Neutrophil (primary cell): ENCODE measurements around the gene WTAP.
"Not testable (repeated sequence)": the region's sequence is repeated elsewhere in the genome, so short reads cannot be mapped to it uniquely, and the experiment has no call there.

ENCODE experiments used
- H3K27ac ChIP-seq: fragments of 200-600 bp; sonication (generic); 2 replicates; pipeline ENCODE4 v1.5.1; 2016; ENCODE audit warnings: mild to moderate bottlenecking, moderate library complexity
- H3K27me3 ChIP-seq: fragments of 200-600 bp; sonication (generic); 2 replicates; pipeline ENCODE4 v1.6.0; 2016; ENCODE audit warnings: mild to moderate bottlenecking
- H3K36me3 ChIP-seq: fragments of 200-600 bp; sonication (generic); 2 replicates; pipeline ENCODE4 v1.5.1; 2017
- H3K4me1 ChIP-seq, 2 experiments: fragments of 200-600 bp in 1 of 2; sonication (generic) in 1 of 2; 1 replicate in 1 of 2; 2 replicates in 1 of 2; pipeline versions ENCODE4 v1.5.1 to v1.6.1; 2013 to 2016; ENCODE audit warnings: low read depth in 1 of 2, low read length in 1 of 2, mild to moderate bottlenecking in 1 of 2, moderate library complexity in 1 of 2; ENCODE audit not compliant: control insufficient read depth in 1 of 2, insufficient read depth in 1 of 2
- H3K4me3 ChIP-seq, 2 experiments: fragments of 200-600 bp in 1 of 2; sonication (generic) in 1 of 2; 1 replicate in 1 of 2; 2 replicates in 1 of 2; pipeline ENCODE4 v1.5.1; 2013 to 2016; ENCODE audit warnings: low read depth in 1 of 2, low read length in 1 of 2, mild to moderate bottlenecking in 1 of 2, moderate library complexity in 1 of 2
- H3K9me3 ChIP-seq: fragments of 200-600 bp; sonication (generic); 2 replicates; pipeline ENCODE4 v1.5.1; 2016
- TF ChIP-seq, protein P1 (sequence below): fragments of 200-600 bp; sonication (generic); IDR thresholded peaks from 2 replicates; pipeline ENCODE4 v1.5.1; 2016; ENCODE audit warnings: antibody characterized with exemption

The WTAP gene

DNA sequence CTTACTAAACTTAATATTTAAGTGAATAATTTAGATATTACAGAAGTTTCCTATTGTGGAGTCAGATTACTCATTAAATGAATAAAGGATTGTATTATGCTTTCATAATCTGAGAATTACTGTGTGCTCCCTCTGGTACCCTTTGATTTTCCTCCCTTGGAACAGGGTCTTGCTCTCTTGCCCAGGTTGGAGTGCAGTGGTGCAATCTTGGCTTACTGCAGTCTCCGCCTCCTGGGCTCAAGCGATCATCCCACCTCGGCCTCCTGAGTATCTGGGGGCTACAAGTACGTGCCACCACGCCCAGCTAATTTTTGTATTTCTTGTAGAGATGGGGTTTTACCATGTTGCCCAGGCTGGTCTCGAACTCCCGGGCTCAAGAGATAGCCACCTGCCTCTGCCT, 9.6 kb downstream of the WTAP start:
- Histone ChIP-seq H3K4me3 (no peak overlapping the region), H3K9me3 (no peaks in the 10 kb centered on the region), H3K36me3 (peaks cover 23% of the 10 kb centered on the region), H3K4me1 (peaks cover 44 to 63% of the 10 kb centered on the region in 2 experiments), H3K27me3 (no peaks in the 10 kb centered on the region), H3K27ac (peak overlapping the region; percentile 78)
- TF ChIP-seq, protein P1, sequence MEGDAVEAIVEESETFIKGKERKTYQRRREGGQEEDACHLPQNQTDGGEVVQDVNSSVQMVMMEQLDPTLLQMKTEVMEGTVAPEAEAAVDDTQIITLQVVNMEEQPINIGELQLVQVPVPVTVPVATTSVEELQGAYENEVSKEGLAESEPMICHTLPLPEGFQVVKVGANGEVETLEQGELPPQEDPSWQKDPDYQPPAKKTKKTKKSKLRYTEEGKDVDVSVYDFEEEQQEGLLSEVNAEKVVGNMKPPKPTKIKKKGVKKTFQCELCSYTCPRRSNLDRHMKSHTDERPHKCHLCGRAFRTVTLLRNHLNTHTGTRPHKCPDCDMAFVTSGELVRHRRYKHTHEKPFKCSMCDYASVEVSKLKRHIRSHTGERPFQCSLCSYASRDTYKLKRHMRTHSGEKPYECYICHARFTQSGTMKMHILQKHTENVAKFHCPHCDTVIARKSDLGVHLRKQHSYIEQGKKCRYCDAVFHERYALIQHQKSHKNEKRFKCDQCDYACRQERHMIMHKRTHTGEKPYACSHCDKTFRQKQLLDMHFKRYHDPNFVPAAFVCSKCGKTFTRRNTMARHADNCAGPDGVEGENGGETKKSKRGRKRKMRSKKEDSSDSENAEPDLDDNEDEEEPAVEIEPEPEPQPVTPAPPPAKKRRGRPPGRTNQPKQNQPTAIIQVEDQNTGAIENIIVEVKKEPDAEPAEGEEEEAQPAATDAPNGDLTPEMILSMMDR = no peak

DNA sequence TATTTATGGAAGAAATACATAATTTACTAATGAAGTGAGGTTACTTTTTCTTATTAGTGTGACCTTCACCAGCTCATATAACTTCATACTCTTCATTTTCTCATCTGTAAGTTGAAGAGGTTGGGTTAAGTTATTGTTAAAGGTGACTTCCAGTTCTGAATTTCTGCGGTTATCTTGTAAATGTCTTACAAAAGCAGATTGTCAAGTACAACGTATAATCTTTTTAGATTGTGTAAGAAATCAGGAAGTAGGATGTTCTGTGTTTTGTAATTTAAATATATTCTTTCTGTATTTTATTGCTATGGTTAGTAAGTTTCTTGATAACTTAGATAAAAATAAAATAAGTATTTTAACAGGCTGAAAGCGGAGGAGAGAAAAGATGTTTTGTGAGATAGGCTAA, 12.0 kb downstream of the WTAP start:
- peaks cover 48% of the 10 kb centered on the region for H3K36me3 ChIP-seq
- H3K27ac ChIP-seq = peak overlapping the region; percentile 78
- no peak overlapping the region for H3K4me3 ChIP-seq
- H3K9me3 ChIP-seq = no peaks in the 10 kb centered on the region
- no peaks in the 10 kb centered on the region for H3K27me3 ChIP-seq
- TF ChIP-seq, protein P1 = no peak
- H3K4me1 ChIP-seq = peaks cover 44 to 54% of the 10 kb centered on the region in 2 experiments

DNA sequence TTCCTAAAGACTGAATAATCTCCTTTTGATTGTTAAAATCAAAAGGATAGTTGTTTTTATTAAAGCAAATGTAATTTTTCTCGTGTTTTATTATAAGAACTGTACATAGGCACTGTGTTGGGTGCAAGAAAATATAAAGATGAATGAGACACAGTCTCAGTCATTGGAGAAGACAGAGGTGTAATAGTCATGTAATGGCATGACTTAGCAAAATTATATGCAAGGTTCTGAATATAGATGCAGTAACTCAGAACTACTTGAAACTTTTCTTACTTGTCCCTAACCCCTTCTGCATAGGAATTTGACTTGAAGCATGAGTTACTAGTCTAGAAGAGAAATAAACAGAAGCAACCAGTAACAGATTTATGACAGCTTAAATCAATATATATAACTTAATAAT, 14.9 kb downstream of the WTAP start:
- Histone ChIP-seq H3K9me3 (no peaks in the 10 kb centered on the region), H3K4me1 (peaks cover 32 to 33% of the 10 kb centered on the region in 2 experiments), H3K27me3 (no peaks in the 10 kb centered on the region), H3K36me3 (peaks cover 69% of the 10 kb centered on the region), H3K27ac (peak overlapping the region; percentile 54), H3K4me3 (no peak overlapping the region)
- TF ChIP-seq, protein P1 = no peak

DNA sequence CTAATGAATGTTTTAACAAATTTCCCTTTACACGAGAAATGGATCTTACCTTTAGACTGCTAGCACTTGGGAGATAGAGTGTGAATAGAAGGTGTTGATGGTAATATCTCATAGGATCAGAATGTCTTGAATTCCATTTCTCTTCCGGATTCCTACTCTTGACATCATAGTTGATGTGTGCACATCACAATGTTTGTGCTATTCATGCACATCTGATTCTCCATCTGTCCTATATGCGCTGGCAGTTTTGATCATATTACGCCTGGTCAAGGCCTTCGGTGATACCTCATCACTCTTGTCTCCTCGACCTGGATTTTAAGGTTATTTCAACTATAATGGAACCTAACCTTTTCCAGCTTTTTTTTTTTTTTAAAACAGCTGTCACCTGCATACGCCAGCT, 17.8 kb downstream of the WTAP start:
- Histone ChIP-seq H3K4me3 (no peak overlapping the region), H3K36me3 (peaks cover 95% of the 10 kb centered on the region), H3K27me3 (no peaks in the 10 kb centered on the region), H3K9me3 (no peaks in the 10 kb centered on the region), H3K4me1 (peaks cover 3 to 4% of the 10 kb centered on the region in 2 experiments), H3K27ac (peak overlapping the region; percentile 36)
- TF ChIP-seq, protein P1 = no peak

DNA sequence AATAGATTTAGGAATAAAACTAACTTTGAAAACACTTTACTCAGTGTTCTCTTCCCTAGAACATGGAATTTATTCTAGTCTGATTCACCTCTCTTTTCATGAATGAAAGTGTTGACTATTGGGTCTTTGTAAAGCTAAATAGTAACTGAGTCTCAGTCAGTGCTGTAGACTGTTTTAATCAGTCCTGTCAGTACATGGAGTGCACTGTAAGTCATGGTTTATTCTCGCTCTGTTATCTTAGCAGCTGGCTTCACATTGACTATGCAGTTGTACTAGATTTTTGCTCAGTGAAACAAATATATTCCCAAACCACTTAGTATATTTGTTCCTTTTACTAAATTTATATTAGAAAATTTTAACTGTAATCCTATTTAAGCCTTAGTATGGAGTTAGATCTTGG, 19.5 kb downstream of the WTAP start:
- H3K36me3 ChIP-seq = peaks cover 99% of the 10 kb centered on the region
- no peaks in the 10 kb centered on the region for H3K27me3 ChIP-seq
- TF ChIP-seq, protein P1 = no peak
- H3K27ac ChIP-seq = no peak overlapping the region
- H3K4me1 ChIP-seq = no peaks in the 10 kb centered on the region
- H3K9me3 ChIP-seq = no peaks in the 10 kb centered on the region
- no peak overlapping the region for H3K4me3 ChIP-seq

DNA sequence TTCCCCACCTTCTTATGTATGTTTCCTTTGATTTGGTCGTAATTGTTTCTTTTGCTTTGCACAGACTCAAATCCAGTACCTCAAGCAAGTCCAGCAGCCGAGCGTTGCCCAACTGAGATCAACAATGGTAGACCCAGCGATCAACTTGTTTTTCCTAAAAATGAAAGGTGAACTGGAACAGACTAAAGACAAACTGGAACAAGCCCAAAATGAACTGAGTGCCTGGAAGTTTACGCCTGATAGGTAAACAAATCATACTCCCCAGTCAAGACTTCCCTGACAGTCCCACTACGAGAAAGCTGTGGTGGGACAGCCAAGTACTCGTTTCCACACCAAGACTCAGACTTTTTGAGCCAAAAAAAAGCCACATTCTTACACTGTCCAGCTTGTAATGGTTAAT, 20.8 kb downstream of the WTAP start:
- not testable (repeated sequence) for H3K27me3 ChIP-seq, H3K4me1 ChIP-seq, H3K9me3 ChIP-seq, H3K4me3 ChIP-seq, H3K27ac ChIP-seq
- H3K36me3 ChIP-seq = peaks cover 98% of the 10 kb centered on the region
